Mesendoderm (in vitro differentiated cells): ENCODE measurements around the gene ZNF627.
"Not testable (repeated sequence)": the region's sequence is repeated elsewhere in the genome, so short reads cannot be mapped to it uniquely, and the experiment has no call there.

Experiments
- DNase-seq: peaks from one replicate; pipeline ENCODE4 v3.0.0; 2013
- H2AK5ac ChIP-seq: 2 replicates; pipeline ENCODE4 v1.6.1; 2013; ENCODE audit warnings: low read length, inconsistent platforms
- H2BK120ac ChIP-seq: 2 replicates; pipeline ENCODE4 v1.6.1; 2013; ENCODE audit warnings: low read depth, mild to moderate bottlenecking, low read length, moderate library complexity, mixed read lengths
- H2BK15ac ChIP-seq: replicated peaks from 2 replicates; pipeline ENCODE4 v1.6.1; 2013; ENCODE audit warnings: low read depth, mild to moderate bottlenecking, moderate library complexity
- H2BK5ac ChIP-seq: 2 replicates; pipeline ENCODE4 v1.6.1; 2013; ENCODE audit warnings: low read length, inconsistent platforms
- H3K18ac ChIP-seq: 2 replicates; pipeline ENCODE4 v1.6.1; 2013; ENCODE audit warnings: mild to moderate bottlenecking, low read length, mixed read lengths
- H3K23ac ChIP-seq: one replicate; pipeline ENCODE4 v1.6.1; 2013; ENCODE audit warnings: low read length
- H3K27ac ChIP-seq: 2 replicates; pipeline ENCODE4 v1.5.1; 2013; ENCODE audit warnings: low read depth, mild to moderate bottlenecking, inconsistent platforms, low read length, moderate library complexity
- H3K27me3 ChIP-seq: 2 replicates; pipeline ENCODE4 v1.6.1; 2013; ENCODE audit warnings: low read length, control low read depth, mild to moderate bottlenecking, inconsistent platforms; ENCODE audit not compliant: insufficient read depth, poor library complexity
- H3K36me3 ChIP-seq: 2 replicates; pipeline ENCODE4 v1.6.1; 2013; ENCODE audit warnings: low read length, inconsistent platforms; ENCODE audit not compliant: control insufficient read depth, insufficient read depth
- H3K4ac ChIP-seq: one replicate; pipeline ENCODE4 v1.6.1; 2013; ENCODE audit warnings: low read depth, mild to moderate bottlenecking, low read length, moderate library complexity
- H3K4me1 ChIP-seq: 2 replicates; pipeline ENCODE4 v1.6.1; 2013; ENCODE audit warnings: low read depth, low read length, inconsistent platforms; ENCODE audit not compliant: control insufficient read depth
- H3K4me2 ChIP-seq: 2 replicates; pipeline ENCODE4 v1.6.1; 2013; ENCODE audit warnings: low read length
- H3K4me3 ChIP-seq: 2 replicates; pipeline ENCODE4 v1.5.1; 2013; ENCODE audit warnings: mild to moderate bottlenecking, low read length
- H3K56ac ChIP-seq: one replicate; pipeline ENCODE4 v1.6.1; 2013; ENCODE audit warnings: low read length
- H3K79me1 ChIP-seq: 2 replicates; pipeline ENCODE4 v1.6.1; 2013; ENCODE audit warnings: low read length, inconsistent platforms
- H3K79me2 ChIP-seq: 2 replicates; pipeline ENCODE4 v1.6.1; 2013; ENCODE audit warnings: mild to moderate bottlenecking, low read length; ENCODE audit not compliant: control insufficient read depth, insufficient read depth
- H3K9ac ChIP-seq: 2 replicates; pipeline ENCODE4 v1.6.1; 2013; ENCODE audit warnings: low read length, inconsistent platforms
- H4K5ac ChIP-seq: one replicate; pipeline ENCODE4 v1.6.1; 2013; ENCODE audit warnings: low read length
- H4K8ac ChIP-seq: one replicate; pipeline ENCODE4 v1.6.1; 2013; ENCODE audit warnings: low read depth, mild to moderate bottlenecking, control low read depth, low read length, moderate library complexity
- WGBS: extraction: QIAGEN DNeasy Blood & Tissue Kit; methylation state at CpG from one replicate; pipeline ENCODE4 v1.1.7; 2013; ENCODE audit warnings: low lambda C conversion rate, missing lambda C conversion rate; ENCODE audit not compliant: insufficient coverage; ENCODE audit errors: extremely low coverage; 5-methylcytosine and 5-hydroxymethylcytosine counted together

Gene ZNF627

GRCh38 chr19:11587975-11588631 is 9.2 kb upstream of the ZNF627 start:
- H3K79me1 ChIP-seq: no peaks in the 10 kb centered on the region
- no peaks in the 10 kb centered on the region for H3K79me2 ChIP-seq
- WGBS: no CpG with 5 or more reads among the region's 13 CpGs
- no peak for DNase-seq
- H4K5ac ChIP-seq: no peak overlapping the region
- H3K4me3 ChIP-seq: no peak overlapping the region
- H3K4me1 ChIP-seq: no peaks in the 10 kb centered on the region
- H3K9ac ChIP-seq: no peak overlapping the region
- H3K36me3 ChIP-seq: no peaks in the 10 kb centered on the region
- H3K27ac ChIP-seq: no peak overlapping the region
- H4K8ac ChIP-seq: no peak overlapping the region
- H3K18ac ChIP-seq: no peak overlapping the region
- no peak overlapping the region for H2BK5ac ChIP-seq
- H3K4me2 ChIP-seq: no peak overlapping the region
- H3K27me3 ChIP-seq: no peaks in the 10 kb centered on the region
- no peak overlapping the region for H3K23ac ChIP-seq
- no peak overlapping the region for H2AK5ac ChIP-seq
- no peak overlapping the region for H3K56ac ChIP-seq
- H2BK15ac ChIP-seq: no peak overlapping the region
- no peak overlapping the region for H3K4ac ChIP-seq
- H2BK120ac ChIP-seq: no peak overlapping the region

- Histone ChIP-seq H3K4me2 (no peak overlapping the region), H3K23ac (no peak overlapping the region), H2BK15ac (no peak overlapping the region), H3K79me2 (peaks cover 14% of the 10 kb centered on the region), H2BK5ac (no peak overlapping the region), H3K4me1 (no peaks in the 10 kb centered on the region), H2BK120ac (no peak overlapping the region), H3K56ac (no peak overlapping the region), H3K36me3 (no peaks in the 10 kb centered on the region), H3K27ac (no peak overlapping the region), H2AK5ac (no peak overlapping the region), H4K8ac (no peak overlapping the region), H3K27me3 (no peaks in the 10 kb centered on the region), H3K4ac (no peak overlapping the region), H3K79me1 (peaks cover under 1% of the 10 kb centered on the region), H3K18ac (no peak overlapping the region), H3K4me3 (no peak overlapping the region), H4K5ac (no peak overlapping the region), H3K9ac (no peak overlapping the region)
- no peak for DNase-seq
- no CpG with 5 or more reads among the region's 4 CpGs for WGBS
These were observed 3.2 kb upstream of the ZNF627 start for GRCh38 chr19:11594084-11594483.

- Histone ChIP-seq H3K23ac (peak overlapping the region; percentile 66), H3K27ac (no peak overlapping the region), H3K27me3 (no peaks in the 10 kb centered on the region), H3K79me1 (peaks cover 5% of the 10 kb centered on the region), H3K79me2 (peaks cover 29% of the 10 kb centered on the region), H3K36me3 (no peaks in the 10 kb centered on the region), H4K5ac (no peak overlapping the region), H2AK5ac (no peak overlapping the region), H2BK5ac (no peak overlapping the region), H3K56ac (peak overlapping the region; percentile 17), H2BK15ac (no peak overlapping the region), H3K4ac (no peak overlapping the region), H3K9ac (no peak overlapping the region), H3K4me2 (no peak overlapping the region), H2BK120ac (no peak overlapping the region), H3K4me1 (no peaks in the 10 kb centered on the region), H4K8ac (no peak overlapping the region), H3K18ac (no peak overlapping the region), H3K4me3 (no peak overlapping the region)
- no peak for DNase-seq
- WGBS: no CpG with 5 or more reads among the region's 10 CpGs
These were observed 1.1 kb upstream of the ZNF627 start for GRCh38 chr19:11596156-11596555.

GRCh38 chr19:11598103-11598483 is 810 bp downstream of the ZNF627 start:
- H3K27me3 ChIP-seq: no peaks in the 10 kb centered on the region
- H4K5ac ChIP-seq: no peak overlapping the region
- 100% methylated on average over 1 of the region's 10 CpGs for WGBS
- DNase-seq: no peak
- peak overlapping the region; percentile 94 for H3K23ac ChIP-seq
- no peaks in the 10 kb centered on the region for H3K36me3 ChIP-seq
- H2BK5ac ChIP-seq: no peak overlapping the region
- H3K79me2 ChIP-seq: peaks cover 45% of the 10 kb centered on the region
- H4K8ac ChIP-seq: no peak overlapping the region
- peak overlapping the region; percentile 87 for H3K56ac ChIP-seq
- no peak overlapping the region for H2BK15ac ChIP-seq
- peak overlapping the region; percentile 92 for H2AK5ac ChIP-seq
- H3K4me2 ChIP-seq: peak overlapping the region; percentile 49
- peak overlapping the region; percentile 59 for H3K4me3 ChIP-seq
- H3K18ac ChIP-seq: peak overlapping the region; percentile 72
- no peak overlapping the region for H3K4ac ChIP-seq
- H3K27ac ChIP-seq: no peak overlapping the region
- peaks cover 17% of the 10 kb centered on the region for H3K79me1 ChIP-seq
- H2BK120ac ChIP-seq: no peak overlapping the region
- peak overlapping the region; percentile 66 for H3K9ac ChIP-seq
- no peaks in the 10 kb centered on the region for H3K4me1 ChIP-seq

GRCh38 chr19:11598746-11599145 is 1.5 kb downstream of the ZNF627 start:
- H3K27me3 ChIP-seq: no peaks in the 10 kb centered on the region
- H3K23ac ChIP-seq: no peak overlapping the region
- WGBS: no CpG with 5 or more reads among the region's 2 CpGs
- DNase-seq: no peak
- H2AK5ac ChIP-seq: no peak overlapping the region
- peak overlapping the region; percentile 4 for H3K4me2 ChIP-seq
- no peak overlapping the region for H2BK5ac ChIP-seq
- H3K56ac ChIP-seq: no peak overlapping the region
- no peak overlapping the region for H3K9ac ChIP-seq
- H3K4me3 ChIP-seq: no peak overlapping the region
- H3K27ac ChIP-seq: no peak overlapping the region
- no peaks in the 10 kb centered on the region for H3K4me1 ChIP-seq
- no peak overlapping the region for H2BK15ac ChIP-seq
- H2BK120ac ChIP-seq: no peak overlapping the region
- H3K4ac ChIP-seq: no peak overlapping the region
- no peak overlapping the region for H3K18ac ChIP-seq
- H4K8ac ChIP-seq: no peak overlapping the region
- peaks cover 17% of the 10 kb centered on the region for H3K79me1 ChIP-seq
- peaks cover 50% of the 10 kb centered on the region for H3K79me2 ChIP-seq
- no peaks in the 10 kb centered on the region for H3K36me3 ChIP-seq
- no peak overlapping the region for H4K5ac ChIP-seq

GRCh38 chr19:11599704-11600103 is 2.4 kb downstream of the ZNF627 start:
- not testable (repeated sequence) for H3K18ac ChIP-seq, H3K4me3 ChIP-seq, H2BK15ac ChIP-seq, H4K5ac ChIP-seq, H3K23ac ChIP-seq, H3K36me3 ChIP-seq, H3K27ac ChIP-seq, H3K27me3 ChIP-seq, H4K8ac ChIP-seq, H3K4ac ChIP-seq, H3K56ac ChIP-seq, H2AK5ac ChIP-seq, H3K4me1 ChIP-seq, DNase-seq, H2BK120ac ChIP-seq, H3K4me2 ChIP-seq, H3K9ac ChIP-seq, H2BK5ac ChIP-seq
- peaks cover 22% of the 10 kb centered on the region for H3K79me1 ChIP-seq
- no CpG with 5 or more reads among the region's 8 CpGs for WGBS
- peaks cover 57% of the 10 kb centered on the region for H3K79me2 ChIP-seq
